K562 (cell line): ENCODE results near the gene NTM. TPM values are rescaled to one million over a fixed set of nuclear protein-coding genes. Genes with fewer than 3 reads are reported as not detected.

Source experiments
- ATAC-seq: fragments of 200-7000 bp; cut with Tn5 transposase; 3 replicates; pipeline ENCODE4 v1.9.1; 2020; ENCODE audit warnings: moderate library complexity
- BruUV-seq: library from RNA; stranded (reverse); fragments of 400-500 nt; replicated peaks from 2 replicates; lab custom pipeline; 2021; lab: Mats Ljungman, UMichigan
- CTCF ChIA-PET: fragments of 300-600 bp; formaldehyde crosslinking; extraction: SDS; loops from one replicate; lab custom pipeline; 2021; ENCODE audit warnings: low intra/inter-chr PET ratio; lab: Yijun Ruan, JAX
- POLR2A ChIA-PET: fragments of 300-600, 350-650 bp; sonication (Branson Sonifier 250); formaldehyde crosslinking; extraction: SDS; loops from one replicate; lab custom pipeline; 2021; ENCODE audit warnings: antibody characterized with exemption, inconsistent platforms; lab: Yijun Ruan, JAX
- DNase-seq, 4 experiments: peaks; one replicate each; pipeline versions ENCODE4 v3.0.0 to v3.0.0-alpha.2; 2011 to 2018; ENCODE audit warnings: low spot score in 3 of 4, mixed read lengths in 3 of 4; ENCODE audit errors: extremely low read depth in 1 of 4
- FAIRE-seq: peaks from 2 replicates; lab custom pipeline; 2011; peaks lifted over from hg19 to GRCh38; lab: Jason Lieb, UNC
- H2AFZ ChIP-seq: 2 replicates; pipeline ENCODE4 v1.6.0; 2011; ENCODE audit warnings: low read depth, low read length, control low read depth, inconsistent platforms
- H3K27ac ChIP-seq: fragments of 200-600 bp; 3 replicates; pipeline ENCODE4 v1.8.0; 2011; ENCODE audit warnings: low read depth, mild to moderate bottlenecking, control low read depth, inconsistent platforms, low read length, moderate library complexity, mixed read lengths; ENCODE audit errors: extremely low read depth
- H3K27me3 ChIP-seq, 2 experiments: fragments of 300-600 bp in 1 of 2; 2 replicates in 1 of 2; 3 replicates in 1 of 2; pipeline versions ENCODE4 v1.6.0 to v1.8.0; 2011; ENCODE audit warnings: inconsistent platforms in 2 of 2, low read length in 2 of 2, mild to moderate bottlenecking in 1 of 2, mixed read lengths in 1 of 2, moderate library complexity in 1 of 2; ENCODE audit not compliant: control insufficient read depth in 2 of 2, insufficient read depth in 2 of 2
- H3K36me3 ChIP-seq: fragments of 300-600 bp; 3 replicates; pipeline ENCODE4 v1.8.0; 2011; ENCODE audit warnings: mild to moderate bottlenecking, low read length, inconsistent platforms; ENCODE audit not compliant: control insufficient read depth, insufficient read depth
- H3K4me1 ChIP-seq, 2 experiments: fragments of 200-600 bp in 1 of 2; replicated peaks in 1 of 2; 2 replicates in 1 of 2; 3 replicates in 1 of 2; pipeline versions ENCODE4 v1.5.1 to v1.8.0; 2011; ENCODE audit warnings: inconsistent platforms in 2 of 2, low read length in 2 of 2, mild to moderate bottlenecking in 1 of 2, mixed read lengths in 1 of 2, moderate library complexity in 1 of 2; ENCODE audit not compliant: control insufficient read depth in 2 of 2, insufficient read depth in 2 of 2
- H3K4me2 ChIP-seq: 2 replicates; pipeline ENCODE4 v1.6.1; 2011; ENCODE audit warnings: low read length, control low read depth, inconsistent platforms, mixed read lengths; ENCODE audit not compliant: insufficient read depth
- H3K4me3 ChIP-seq: fragments of 200-600 bp; sonication (generic), shearing (Covaris generic); 2 replicates; pipeline ENCODE4 v1.5.1; 2016; ENCODE audit warnings: control low read depth, inconsistent platforms
- H3K79me2 ChIP-seq: fragments of 200-600 bp; 3 replicates; pipeline ENCODE4 v1.8.0; 2011; ENCODE audit warnings: low read length, inconsistent platforms; ENCODE audit not compliant: control insufficient read depth, insufficient read depth
- H3K9ac ChIP-seq, 2 experiments: 2 replicates each; pipeline versions ENCODE4 v1.6.0 to v1.6.1; 2011; ENCODE audit warnings: low read depth in 2 of 2, low read length in 2 of 2, control low read depth in 1 of 2, inconsistent platforms in 1 of 2, mild to moderate bottlenecking in 1 of 2, mixed read lengths in 1 of 2; ENCODE audit not compliant: insufficient read depth in 1 of 2
- H3K9me1 ChIP-seq: one replicate; pipeline ENCODE4 v1.6.0; 2011; ENCODE audit warnings: inconsistent platforms, mild to moderate bottlenecking, low read length, moderate library complexity; ENCODE audit not compliant: control insufficient read depth, insufficient read depth
- H3K9me3 ChIP-seq: replicated peaks from 2 replicates; pipeline ENCODE4 v1.5.1; 2011; ENCODE audit warnings: low read depth, low read length, inconsistent platforms; ENCODE audit not compliant: control insufficient read depth, insufficient read depth
- H4K20me1 ChIP-seq: replicated peaks from 2 replicates; pipeline ENCODE4 v1.6.1; 2011; ENCODE audit warnings: low read length, inconsistent platforms, mixed read lengths; ENCODE audit not compliant: control insufficient read depth, insufficient read depth
- E4F1 ChIP-seq: fragments of 250-450 bp; sonication (Bioruptor Pico); IDR thresholded peaks from 2 replicates; pipeline ENCODE4 v1.5.0; 2021; ENCODE audit warnings: mild to moderate bottlenecking, borderline replicate concordance
- ELK1 ChIP-seq: sonication (generic); formaldehyde crosslinking; IDR thresholded peaks from 2 replicates; pipeline ENCODE4 v1.8.1; 2022; ENCODE audit warnings: missing genetic modification reagents
- JUN ChIP-seq, 2 experiments: sonication (generic) in 1 of 2; formaldehyde crosslinking in 1 of 2; IDR thresholded peaks; 2 replicates each; pipeline versions ENCODE4 v1.6.1 to v1.8.0; 2012 to 2022; ENCODE audit warnings: borderline replicate concordance in 2 of 2, mild to moderate bottlenecking in 2 of 2, improper control_type of control experiment in 1 of 2, low read depth in 1 of 2, low read length in 1 of 2, missing genetic modification reagents in 1 of 2
- KAT2B ChIP-seq: IDR thresholded peaks from one replicate; pipeline ENCODE4 v1.6.1; 2012; ENCODE audit warnings: low read depth, mild to moderate bottlenecking, control low read depth, inconsistent platforms, low read length, moderate library complexity
- KLF13 ChIP-seq: fragments of 450-650 bp; IDR thresholded peaks from 2 replicates; pipeline ENCODE4 v1.6.1; 2016; ENCODE audit warnings: missing genetic modification characterization, low read depth, mild to moderate bottlenecking, missing compliant biosample characterization, moderate library complexity, borderline replicate concordance
- NCOA6 ChIP-seq: fragments of 450-650 bp; IDR thresholded peaks from 2 replicates; pipeline ENCODE4 v1.6.1; 2017; ENCODE audit warnings: mild to moderate bottlenecking
- POLR3G ChIP-seq: IDR thresholded peaks from 2 replicates; pipeline ENCODE4 v1.6.1; 2011; ENCODE audit not compliant: insufficient read length, insufficient replicate concordance; ENCODE audit errors: extremely low read depth
- SFPQ ChIP-seq: fragments of 200-400 bp; formaldehyde crosslinking; IDR thresholded peaks from 2 replicates; pipeline ENCODE4 v1.6.1; 2017; ENCODE audit warnings: mild to moderate bottlenecking, low read depth, low read length, moderate library complexity
- SP2 ChIP-seq: IDR thresholded peaks from 2 replicates; pipeline ENCODE4 v1.6.1; 2011; ENCODE audit warnings: mild to moderate bottlenecking, low read depth, low read length, moderate library complexity; ENCODE audit not compliant: poor library complexity, severe bottlenecking; ENCODE audit errors: extremely low read depth
- TCF7 ChIP-seq: sonication (generic); IDR thresholded peaks from 2 replicates; pipeline ENCODE4 v1.6.1; 2016; ENCODE audit warnings: antibody characterized with exemption, borderline replicate concordance
- THRAP3 ChIP-seq: fragments of 450-650 bp; IDR thresholded peaks from 2 replicates; pipeline ENCODE4 v1.6.1; 2016; ENCODE audit warnings: mild to moderate bottlenecking, inconsistent platforms, borderline replicate concordance
- ZNF445 ChIP-seq: fragments of 250-450 bp; sonication (Bioruptor Pico); IDR thresholded peaks from 2 replicates; pipeline ENCODE4 v1.4.0; 2020; ENCODE audit warnings: low read depth, mild to moderate bottlenecking, moderate library complexity
- ZNF551 ChIP-seq: fragments of 250-450 bp; sonication (Bioruptor Pico); IDR thresholded peaks from 2 replicates; pipeline ENCODE4 v1.5.0; 2021; ENCODE audit warnings: mild to moderate bottlenecking, moderate library complexity
- ZNF785 ChIP-seq: fragments of 250-450 bp; sonication (Bioruptor Pico); IDR thresholded peaks from 2 replicates; pipeline ENCODE4 v1.4.0; 2020; ENCODE audit warnings: mild to moderate bottlenecking
- ZNF830 ChIP-seq: fragments of 250-450 bp; sonication (Bioruptor Pico); IDR thresholded peaks from 2 replicates; pipeline ENCODE4 v1.5.0; 2021; ENCODE audit warnings: mild to moderate bottlenecking
- WGBS: fragments of 100-300 bp; shearing (Covaris generic); methylation state at CpG from one replicate; pipeline ENCODE4 v1.1.6; 2016; ENCODE audit warnings: low coverage, mixed read lengths; ENCODE audit not compliant: insufficient coverage; ENCODE audit errors: missing lambda C conversion rate; 5-methylcytosine and 5-hydroxymethylcytosine counted together
- in situ Hi-C: fragments of 300-500 bp; cut with MboI; formaldehyde crosslinking; loops from 4 replicates; pipeline ENCODE4 v1.15.0; 2018; ENCODE audit warnings: inconsistent platforms, mixed read lengths
- intact Hi-C: fragments of 100-400 bp; cut with micrococcal nuclease; formaldehyde crosslinking; loops from 2 replicates; pipeline ENCODE4 v1.14.2; 2022
- polyA plus RNA-seq, 8 experiments: library from polyadenylated mRNA; depleted of rRNA in 4 of 8; stranded (reverse) in 5 of 8; unstranded in 3 of 8; fragments of >200 nt; fragmentation: Nextera tagmentation in 2 of 8; fragmentation: Illumina TruSeq in 1 of 8; extraction: Ambion mirVana in 2 of 8; extraction: Trizol in 1 of 8; gene quantifications; 2 replicates each; pipeline versions ENCODE4 v1.2.1 to v1.2.3, GENCODE V29; 2011 to 2014; ENCODE audit warnings: inconsistent platforms in 1 of 8, missing spikeins in 1 of 8
- total RNA-seq, 7 experiments: library from RNA; depleted of rRNA in 6 of 7; stranded (reverse); fragments of >200 nt in 6 of 7; fragmentation: Illumina TruSeq in 2 of 7; extraction: Trizol in 2 of 7; gene quantifications; 2 replicates each; pipeline versions ENCODE4 v1.2.1 to v1.2.3, GENCODE V29; 2011 to 2021; ENCODE audit warnings: low replicate concordance in 1 of 7

NTM gene
- total and polyA plus RNA-seq, 9 of the 15 experiments (the other 6 are each of a cell fraction or from before 2014, with no cell fraction given), result not detected

- peaks cover 0 to 8% of the 10 kb centered on the region in 2 experiments; a peak in 2 of 5 replicates for H3K27me3 ChIP-seq
- FAIRE-seq, result no peak
- no peak overlapping the region for H2AFZ ChIP-seq
- H3K9me3 ChIP-seq, result no peaks in the 10 kb centered on the region
- no peak for DNase-seq
- H3K4me2 ChIP-seq, result no peak overlapping the region
- H4K20me1 ChIP-seq, result no peaks in the 10 kb centered on the region
- H3K9me1 ChIP-seq, result no peaks in the 10 kb centered on the region
- H3K27ac ChIP-seq, result no peak overlapping the region
- H3K36me3 ChIP-seq, result no peaks in the 10 kb centered on the region
- BruUV-seq, result no TSS peak
- intact Hi-C loops, result no loop called here
- no peak for ATAC-seq
- no peaks in the 10 kb centered on the region for H3K4me1 ChIP-seq
- TF ChIP-seq SP2, result no peak
- TF ChIP-seq NCOA6, result no peak
- TF ChIP-seq ZNF785 (CRISPR knock-in tag), result no peak
- TF ChIP-seq E4F1, result no peak
- no peak for TF ChIP-seq THRAP3
- TF ChIP-seq SFPQ, result no peak
- TF ChIP-seq KLF13 (tag), result no peak
- no peak for TF ChIP-seq ZNF445
- TF ChIP-seq JUN (IDR thresholded peaks at IDR 0.05; ENCODE audit: borderline replicate concordance, low read depth, low read length), result no peak
- no peak for TF ChIP-seq JUN (CRISPR knock-in tag; IDR thresholded peaks at IDR 0.05; ENCODE audit: borderline replicate concordance)
- no peak for TF ChIP-seq POLR3G
- no peak for TF ChIP-seq ZNF830 (CRISPR knock-in tag)
- TF ChIP-seq ZNF551 (CRISPR knock-in tag), result no peak
- no peak for TF ChIP-seq TCF7
- no peak for TF ChIP-seq KAT2B
- TF ChIP-seq ELK1 (CRISPR knock-in tag), result no peak
- ChIA-PET POLR2A (no interaction called here), CTCF (no interaction called here)
- no peak overlapping the region for H3K9ac ChIP-seq
- in situ Hi-C loops, result no loop called here
- 3% methylated on average over 6 of the region's 6 CpGs for WGBS
- no peaks in the 10 kb centered on the region for H3K79me2 ChIP-seq
- H3K4me3 ChIP-seq, result no peak overlapping the region
These were observed 135.9 kb downstream of the NTM start for GRCh38 chr11:131506348-131506747.
